ENCODE data around the gene B4GALNT1. TPM values are rescaled to one million over a fixed set of nuclear protein-coding genes. Genes with fewer than 3 reads are reported as not detected.

Gene B4GALNT1
- total RNA-seq, 2 donors from 2014 or later: 0.34 to 0.98 TPM

DNA sequence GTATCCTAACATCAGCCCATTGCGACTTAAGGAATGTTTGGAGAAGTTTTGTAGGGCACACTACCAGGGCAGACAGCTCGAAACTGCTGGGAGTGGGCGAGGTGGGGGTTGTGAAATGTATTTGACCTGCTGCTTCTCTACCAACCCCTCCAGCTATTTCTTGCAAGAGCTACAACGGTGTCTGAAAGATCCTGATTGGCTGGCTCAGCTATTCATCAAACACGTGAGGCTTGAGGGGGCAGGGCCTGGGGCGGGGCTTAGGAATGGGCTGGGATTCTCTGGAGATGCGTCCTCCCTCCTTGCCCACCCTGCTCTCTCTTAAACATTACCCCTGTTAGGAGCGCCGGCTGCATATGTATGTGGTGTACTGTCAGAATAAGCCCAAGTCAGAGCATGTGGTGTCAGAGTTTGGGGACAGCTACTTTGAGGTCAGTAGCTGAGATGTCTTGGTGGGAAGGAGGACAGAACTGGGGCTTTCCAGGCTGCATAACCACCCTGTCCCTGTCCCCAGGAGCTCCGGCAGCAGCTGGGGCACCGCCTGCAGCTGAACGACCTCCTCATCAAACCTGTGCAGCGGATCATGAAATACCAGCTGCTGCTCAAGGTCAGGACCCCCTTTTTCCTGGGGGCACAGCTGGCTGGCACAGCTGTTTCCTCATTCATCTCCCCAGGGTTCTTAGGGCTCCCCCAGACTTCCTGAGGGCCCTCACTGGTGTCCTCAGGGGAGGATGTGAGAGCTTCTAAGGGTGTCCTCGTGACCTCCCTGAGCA is 18.6 kb downstream of the B4GALNT1 start:
- intact Hi-C loops (cut with DNase I, micrococcal nuclease): no loop called here
- no peak for ATAC-seq
- peak in 1 of 2 donors; percentile 40 for DNase-seq

- DNase-seq: no peak
- intact Hi-C loops (cut with DNase I, micrococcal nuclease): no loop called here
- no peak for ATAC-seq
Observed at GRCh38 chr12:57613427-57614109, 19.4 kb downstream of the B4GALNT1 start.

DNA sequence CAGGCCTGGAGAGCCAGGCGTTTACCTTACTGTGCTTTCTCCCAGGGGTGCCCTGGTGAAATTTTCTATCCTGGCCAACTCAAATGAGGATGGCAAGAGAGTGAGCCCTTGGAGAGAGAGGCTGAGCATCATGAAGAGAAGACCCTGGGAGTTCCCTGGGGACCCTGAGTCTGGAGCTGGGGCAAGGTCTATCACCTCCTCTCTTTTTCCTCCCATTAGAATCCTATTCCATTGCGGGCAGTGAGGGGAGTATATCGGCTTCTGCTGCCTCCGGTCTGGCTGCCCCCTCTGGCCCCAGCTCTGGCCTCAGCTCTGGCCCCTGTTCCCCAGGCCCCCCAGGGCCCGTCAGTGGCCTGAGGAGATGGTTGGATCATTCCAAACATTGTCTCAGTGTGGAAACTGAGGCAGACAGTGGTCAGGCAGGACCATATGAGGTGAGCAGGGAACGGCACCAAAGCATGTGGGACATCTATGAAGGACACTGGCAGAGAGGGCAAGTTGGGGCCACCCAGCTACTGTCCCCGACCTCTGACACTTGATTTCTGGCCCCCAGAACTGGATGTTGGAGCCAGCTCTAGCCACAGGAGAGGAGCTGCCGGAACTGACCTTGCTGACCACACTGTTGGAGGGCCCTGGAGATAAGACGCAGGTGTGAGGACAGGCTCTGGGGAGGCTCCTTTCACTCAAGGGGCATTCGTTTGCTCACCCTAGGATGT is 20.1 kb downstream of the B4GALNT1 start:
- ATAC-seq (no peak), DNase-seq (no peak)
- intact Hi-C loops (cut with DNase I, micrococcal nuclease): no loop called here

GRCh38 chr12:57611827-57612710 is 20.9 kb downstream of the B4GALNT1 start:
- no peak for DNase-seq
- intact Hi-C loops (cut with DNase I, micrococcal nuclease): no loop called here

GRCh38 chr12:57611108-57611826 is 21.7 kb downstream of the B4GALNT1 start, which contains the start of gene ARHGEF25:
ARHGEF25 (plus strand) TSS chr12:57611435; CDS start chr12:57611895, 460 bp downstream.
- ATAC-seq: peak; percentile 67
- DNase-seq: peak; percentile 57 to 73
- intact Hi-C loops (cut with DNase I, micrococcal nuclease): no loop called here

More at GRCh38 chr12:57611827-57612710, 20.9 kb downstream of the B4GALNT1 start:
- ATAC-seq: no peak

DNA sequence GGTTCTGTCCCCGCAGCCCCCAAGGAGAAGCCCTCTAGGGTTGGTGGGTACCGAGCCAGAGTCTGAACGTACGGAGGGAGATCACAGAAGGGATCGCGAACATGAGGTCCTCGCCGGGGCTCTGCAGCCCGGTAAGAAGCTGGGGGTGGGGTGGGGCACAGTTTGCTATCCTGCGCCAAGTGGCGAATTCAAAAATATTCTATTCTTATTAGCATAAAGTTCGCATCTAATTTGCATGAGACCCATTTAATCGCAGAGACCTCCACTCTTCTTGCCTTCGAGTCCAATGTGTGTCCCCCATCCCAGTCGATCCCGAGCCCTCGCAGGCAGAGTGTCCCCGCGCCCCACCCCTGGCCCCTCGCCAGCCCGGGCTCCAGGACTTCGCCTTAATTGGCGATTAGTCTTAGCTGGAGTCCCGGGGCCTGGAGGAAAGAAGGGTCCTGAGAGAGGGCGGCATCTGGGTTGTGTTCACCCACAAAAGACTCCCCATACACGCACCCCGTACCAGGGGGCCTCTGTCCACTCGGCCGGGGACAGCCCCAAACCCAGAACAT is 22.4 kb downstream of the B4GALNT1 start:
- peak; percentile 37 for ATAC-seq
- intact Hi-C loops (cut with DNase I, micrococcal nuclease): no loop called here
- peak; percentile 52 to 60 for DNase-seq

DNA sequence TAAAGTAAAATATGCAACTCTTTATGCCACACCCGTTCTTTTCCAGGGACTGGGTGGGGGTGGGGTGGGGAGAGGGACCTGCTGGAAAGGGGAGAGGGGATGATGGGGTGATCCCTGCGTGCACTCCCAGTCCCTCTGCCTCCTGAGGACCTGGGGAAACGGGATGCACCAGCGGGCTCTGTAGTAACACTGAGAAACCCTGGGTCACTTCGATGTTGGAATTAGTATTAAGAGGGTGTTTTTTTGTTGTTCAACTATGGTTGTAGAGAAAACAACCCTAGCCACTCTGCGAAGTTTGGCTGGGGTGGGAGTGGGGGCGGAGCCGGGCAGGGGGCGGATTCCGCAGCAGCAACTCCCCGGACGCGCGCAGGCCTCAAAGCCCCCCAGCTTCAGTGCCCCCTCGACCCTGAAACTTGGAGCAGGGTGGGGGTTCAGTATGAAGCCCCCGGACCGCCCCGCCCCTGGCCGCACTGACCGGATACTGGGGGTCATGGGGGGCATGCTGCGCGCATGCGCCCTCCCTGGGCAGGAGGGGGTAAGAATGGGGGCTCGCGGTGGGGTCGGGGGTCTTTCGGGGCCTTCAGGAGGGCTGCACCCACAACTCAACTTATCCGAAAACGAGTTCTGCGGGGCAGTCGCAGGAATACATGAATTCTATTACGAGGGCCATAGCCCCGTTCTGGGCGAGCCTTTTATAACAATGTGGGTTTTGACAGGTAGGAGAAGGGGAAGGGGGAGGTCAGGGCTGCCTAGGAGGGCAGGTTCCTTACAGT is 23.0 kb downstream of the B4GALNT1 start:
- intact Hi-C loops (cut with DNase I, micrococcal nuclease): no loop called here
- ATAC-seq: no peak
- peak in 1 of 2 donors; percentile 16 for DNase-seq

GRCh38 chr12:57609101-57609780 is 23.8 kb downstream of the B4GALNT1 start:
- DNase-seq: no peak
- ATAC-seq: no peak
- intact Hi-C loops (cut with DNase I, micrococcal nuclease): no loop called here

GRCh38 chr12:57607958-57608663 is 24.9 kb downstream of the B4GALNT1 start:
- intact Hi-C loops (cut with DNase I, micrococcal nuclease): no loop called here
- DNase-seq (no peak), ATAC-seq (no peak)

DNA sequence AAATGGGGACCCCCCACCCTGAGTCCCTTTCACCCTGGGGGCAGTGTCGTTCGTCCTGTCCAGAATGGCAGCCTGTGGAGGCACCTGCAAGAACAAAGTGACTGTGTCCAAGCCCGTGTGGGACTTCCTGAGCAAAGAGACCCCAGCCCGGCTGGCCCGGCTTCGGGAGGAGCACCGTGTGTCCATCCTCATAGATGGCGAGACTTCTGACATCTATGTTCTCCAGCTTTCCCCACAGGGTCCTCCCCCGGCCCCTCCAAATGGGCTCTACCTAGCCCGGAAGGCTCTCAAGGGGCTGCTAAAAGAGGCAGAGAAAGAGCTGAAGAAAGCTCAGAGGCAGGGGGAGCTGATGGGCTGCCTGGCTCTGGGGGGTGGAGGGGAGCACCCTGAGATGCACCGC is 26.2 kb downstream of the B4GALNT1 start:
- DNase-seq: no peak
- intact Hi-C loops (cut with DNase I, micrococcal nuclease): no loop called here
- ATAC-seq: no peak

- intact Hi-C loops (cut with DNase I, micrococcal nuclease): no loop called here
- DNase-seq (no peak), ATAC-seq (no peak)
Observed at GRCh38 chr12:57606399-57606798, 26.6 kb downstream of the B4GALNT1 start.

DNA sequence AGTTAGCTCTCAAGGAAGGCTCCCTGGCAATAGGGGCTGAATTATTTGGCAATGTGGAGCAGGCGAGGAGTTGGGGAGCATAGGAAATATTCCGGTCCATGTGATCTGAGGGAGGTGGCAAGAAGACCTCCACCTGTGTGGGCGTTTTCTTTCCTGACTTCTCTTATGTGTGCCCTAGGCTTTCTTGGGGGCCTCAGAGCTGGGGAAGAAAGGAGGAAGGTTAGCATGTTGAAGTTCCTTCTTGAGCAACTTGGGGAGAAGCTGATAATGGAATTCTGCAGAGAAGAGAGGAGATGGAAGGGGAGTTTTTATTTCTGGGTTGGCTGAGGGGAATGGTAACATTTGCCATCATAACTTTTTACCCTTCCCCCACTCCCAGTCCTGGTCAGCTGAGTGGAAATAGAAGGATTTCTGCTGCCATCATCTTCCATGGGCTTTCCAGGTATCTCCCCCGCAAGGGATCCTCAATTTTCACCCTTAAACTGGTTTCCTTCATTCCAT is 27.1 kb downstream of the B4GALNT1 start:
- no peak for ATAC-seq
- no peak for DNase-seq
- intact Hi-C loops (cut with DNase I, micrococcal nuclease): no loop called here

DNA sequence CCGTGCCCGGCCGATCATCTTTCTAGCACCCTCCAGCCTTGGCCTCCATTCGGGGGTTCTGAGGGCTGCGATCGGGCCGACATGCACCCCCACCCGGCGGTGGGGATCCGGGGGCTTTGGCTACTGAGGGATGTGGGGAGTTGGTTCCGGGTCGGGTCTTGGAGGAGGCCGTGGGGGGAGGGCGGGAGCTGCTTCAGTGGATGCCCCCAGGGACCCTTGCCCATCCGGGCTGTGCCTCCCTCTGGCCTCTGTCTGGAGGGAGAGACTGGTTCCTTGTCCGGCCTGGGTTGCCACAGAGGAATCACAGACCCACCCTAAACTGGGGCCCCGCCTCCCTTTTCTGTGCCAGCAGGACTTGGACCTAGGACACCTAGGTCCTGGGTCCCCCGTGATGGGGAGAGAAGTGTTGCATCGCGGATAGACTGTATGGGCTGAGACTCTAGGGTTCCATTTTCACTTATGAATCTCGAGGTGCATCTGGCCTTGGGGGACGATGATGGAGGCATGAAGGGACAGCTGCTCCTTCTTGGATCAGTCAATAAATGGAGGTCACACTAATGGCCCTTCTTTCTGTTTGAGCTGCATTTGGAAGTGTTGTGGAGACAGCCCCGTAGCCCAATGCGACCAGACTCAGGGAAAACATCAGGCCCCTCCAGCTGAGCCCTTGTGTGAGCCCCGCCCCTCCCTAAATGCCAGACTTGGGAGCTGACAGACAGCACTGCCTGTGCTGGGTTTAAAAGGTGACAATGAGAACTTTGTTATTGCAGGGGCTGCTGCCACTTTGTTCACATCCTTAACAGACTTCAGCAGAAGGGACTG is 27.8 kb downstream of the B4GALNT1 start:
- ATAC-seq (peak; percentile 44), DNase-seq (peak in 1 of 2 donors; percentile 47)
- intact Hi-C loops (cut with DNase I, micrococcal nuclease): no loop called here

DNA sequence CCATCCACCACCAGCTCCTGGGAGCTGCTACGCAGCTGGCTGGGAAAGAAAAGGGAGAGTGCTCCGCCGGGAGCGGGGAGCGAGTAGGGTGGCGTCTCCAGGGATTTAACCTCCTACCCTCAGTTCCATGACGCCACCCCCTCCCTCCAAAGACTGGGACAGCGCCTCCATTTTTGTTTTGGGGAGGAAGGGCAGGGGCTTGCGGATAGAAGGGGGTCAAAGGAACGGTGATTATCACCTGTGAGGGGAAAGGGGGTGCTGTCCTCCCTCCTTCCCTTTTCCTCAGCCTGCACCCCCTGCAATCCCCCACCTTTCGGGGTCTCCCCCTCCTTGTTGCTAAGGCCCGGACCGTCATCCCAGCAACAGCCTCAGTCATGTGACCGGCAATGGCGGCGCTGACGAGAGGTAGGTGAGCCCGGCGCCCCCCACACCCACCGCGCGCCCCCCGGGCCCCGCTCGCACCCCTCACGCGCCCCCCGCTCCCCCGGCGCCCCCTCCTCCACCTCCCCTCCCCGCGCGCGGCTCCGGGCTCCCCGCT is 28.5 kb downstream of the B4GALNT1 start, which contains the start of gene DTX3:
Gene DTX3, plus strand, starts transcription at position 371 of the 538 bp plus-strand sequence. CDS start 1,694 bp downstream, outside the sequence.
- DNase-seq: peak in 1 of 2 donors; percentile 38
- intact Hi-C loops (cut with DNase I, micrococcal nuclease): no loop called here

More for the DNA sequence above, 28.5 kb downstream of the B4GALNT1 start, which contains the start of gene DTX3:
- peak; percentile 44 for ATAC-seq
